Thyroid gland (tissue), 4 donors: Measurements from ENCODE around the gene FAM53A. TPM values are rescaled to one million over a fixed set of nuclear protein-coding genes. Genes with fewer than 3 reads are reported as not detected.

Experiments
- DNase-seq, 2 donors: peaks; one replicate each; pipeline ENCODE4 v3.0.0-alpha.2; 2019
- H3K27ac ChIP-seq, 3 donors: fragments of 200-600 bp; sonication (generic); 1 replicate in 2 of 3; 2 replicates in 1 of 3; pipeline ENCODE4 v1.5.1; 2016 to 2019; ENCODE audit warnings: mild to moderate bottlenecking in 1 of 3, moderate library complexity in 1 of 3
- H3K27me3 ChIP-seq: fragments of 200-600 bp; sonication (generic); one replicate; pipeline ENCODE4 v1.5.1; 2019
- H3K36me3 ChIP-seq, 2 donors: fragments of 200-600 bp; sonication (generic); one replicate each; pipeline ENCODE4 v1.5.1; 2016 to 2019
- H3K4me1 ChIP-seq, 2 donors: fragments of 200-600 bp; sonication (generic); one replicate each; pipeline ENCODE4 v1.5.1; 2017 to 2019
- H3K4me3 ChIP-seq, 3 donors: fragments of 200-600 bp; sonication (generic); replicated peaks in 1 of 3; 1 replicate in 2 of 3; 2 replicates in 1 of 3; pipeline ENCODE4 v1.5.1; 2016; ENCODE audit warnings: mild to moderate bottlenecking in 1 of 3
- H3K9me3 ChIP-seq: fragments of 200-600 bp; sonication (generic); one replicate; pipeline ENCODE4 v1.5.1; 2017
- POLR2A ChIP-seq, 2 donors: fragments of 450-650 bp; IDR thresholded peaks; one replicate each; pipeline ENCODE4 v1.6.1; 2017; ENCODE audit warnings: antibody characterized with exemption in 2 of 2, mild to moderate bottlenecking in 2 of 2, moderate library complexity in 1 of 2
- WGBS, 2 donors: methylation state at CpG; one replicate each; pipeline ENCODE4 v1.1.5; 2017; 5-methylcytosine and 5-hydroxymethylcytosine counted together
- intact Hi-C: fragments of 100-400 bp; cut with DNase I; formaldehyde crosslinking; loops from one replicate; pipeline ENCODE4 v1.15.1; 2023
- total RNA-seq, 4 donors: library from RNA; depleted of rRNA; stranded (reverse); fragments of >200 nt; gene quantifications; one replicate each; pipeline ENCODE4 v1.2.3, GENCODE V29; 2016
- TF ChIP-seq, protein P1 (sequence below), 6 experiments: fragments of 200-600 bp in 3 of 6; fragments of 450-650 bp in 3 of 6; sonication (generic) in 3 of 6; IDR thresholded peaks; one replicate each; pipeline ENCODE4 v1.5.1; 2016 to 2019; ENCODE audit warnings: antibody characterized with exemption in 6 of 6, mild to moderate bottlenecking in 2 of 6, inconsistent platforms in 1 of 6, moderate library complexity in 1 of 6

Gene FAM53A
- total RNA-seq, 4 donors from 2014 or later: 17.5 to 34.9 (median 21.7) TPM

DNA sequence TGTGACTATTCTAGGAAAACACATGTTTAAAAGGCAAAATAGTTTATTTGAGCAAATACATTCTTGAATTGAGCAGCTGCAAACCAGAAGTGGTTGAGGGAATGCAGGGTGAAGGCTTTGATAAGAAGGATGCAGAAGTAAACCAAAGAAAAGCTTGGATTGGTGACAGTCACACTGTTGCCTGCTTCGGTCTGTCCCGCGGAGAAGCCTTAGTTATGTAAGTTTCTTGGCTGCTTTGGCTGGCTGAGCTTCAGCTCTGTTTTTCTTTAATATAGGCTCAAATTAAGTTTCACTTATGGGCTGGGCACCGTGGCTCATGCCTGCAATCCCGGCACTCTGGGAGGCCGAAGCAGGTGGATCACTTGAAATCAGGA is 67.6 kb downstream of the FAM53A start:
- H3K4me1 ChIP-seq: peaks cover 0 to 6% of the 10 kb centered on the region in 2 donors
- TF ChIP-seq, protein P1, sequence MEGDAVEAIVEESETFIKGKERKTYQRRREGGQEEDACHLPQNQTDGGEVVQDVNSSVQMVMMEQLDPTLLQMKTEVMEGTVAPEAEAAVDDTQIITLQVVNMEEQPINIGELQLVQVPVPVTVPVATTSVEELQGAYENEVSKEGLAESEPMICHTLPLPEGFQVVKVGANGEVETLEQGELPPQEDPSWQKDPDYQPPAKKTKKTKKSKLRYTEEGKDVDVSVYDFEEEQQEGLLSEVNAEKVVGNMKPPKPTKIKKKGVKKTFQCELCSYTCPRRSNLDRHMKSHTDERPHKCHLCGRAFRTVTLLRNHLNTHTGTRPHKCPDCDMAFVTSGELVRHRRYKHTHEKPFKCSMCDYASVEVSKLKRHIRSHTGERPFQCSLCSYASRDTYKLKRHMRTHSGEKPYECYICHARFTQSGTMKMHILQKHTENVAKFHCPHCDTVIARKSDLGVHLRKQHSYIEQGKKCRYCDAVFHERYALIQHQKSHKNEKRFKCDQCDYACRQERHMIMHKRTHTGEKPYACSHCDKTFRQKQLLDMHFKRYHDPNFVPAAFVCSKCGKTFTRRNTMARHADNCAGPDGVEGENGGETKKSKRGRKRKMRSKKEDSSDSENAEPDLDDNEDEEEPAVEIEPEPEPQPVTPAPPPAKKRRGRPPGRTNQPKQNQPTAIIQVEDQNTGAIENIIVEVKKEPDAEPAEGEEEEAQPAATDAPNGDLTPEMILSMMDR (IDR thresholded peaks at IDR 0.05): no peak
- TF ChIP-seq POLR2A (IDR thresholded peaks at IDR 0.05): no peak
- no peak overlapping the region for H3K4me3 ChIP-seq
- peak overlapping the region; percentile 57 to 69 (median 59) for H3K27ac ChIP-seq
- no peaks in the 10 kb centered on the region for H3K9me3 ChIP-seq
- 26 to 40% methylated on average over 6 of the region's 6 CpGs for WGBS, 2 donors
- intact Hi-C loops: no loop called here
- DNase-seq: peak; percentile 39 to 57
- H3K27me3 ChIP-seq: no peaks in the 10 kb centered on the region
- H3K36me3 ChIP-seq: no peaks in the 10 kb centered on the region

DNA sequence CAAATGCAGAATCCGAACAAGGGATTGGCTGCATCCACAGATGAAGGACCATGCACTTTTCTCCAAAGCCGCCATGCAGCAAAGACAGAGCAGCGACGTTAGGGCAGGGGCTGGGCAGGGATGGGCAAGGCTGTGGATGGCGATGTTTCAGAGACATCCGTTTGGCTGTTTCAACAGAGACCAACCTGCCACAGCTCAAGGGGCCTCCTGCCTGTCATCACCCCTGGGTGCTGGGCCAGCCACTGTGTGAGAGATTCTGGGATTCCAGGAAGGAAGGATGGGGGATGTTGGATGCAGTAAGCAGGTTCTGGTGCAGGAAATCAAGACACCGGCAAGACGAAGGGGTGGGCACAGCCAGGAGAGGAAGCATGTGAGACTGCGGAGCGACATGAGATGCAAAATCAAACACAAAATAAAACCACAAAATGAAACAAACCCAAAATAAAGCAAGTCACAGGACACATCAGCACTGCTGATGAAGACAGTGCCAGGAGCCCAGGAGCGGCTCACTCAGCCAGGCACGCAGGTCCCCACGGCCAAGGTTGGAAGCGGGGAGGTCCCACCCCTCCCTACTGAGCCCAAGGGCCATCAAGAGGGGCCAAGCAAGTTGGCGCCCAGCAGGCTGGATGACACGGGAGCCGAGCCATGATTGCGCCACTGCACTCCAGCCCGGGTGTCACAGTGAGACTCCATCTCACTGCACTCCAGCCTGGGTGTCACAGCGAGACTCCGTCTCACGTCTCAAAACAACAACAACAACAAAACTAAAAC is 68.1 kb downstream of the FAM53A start:
- Histone ChIP-seq H3K27me3 (no peaks in the 10 kb centered on the region), H3K9me3 (no peaks in the 10 kb centered on the region), H3K36me3 (no peaks in the 10 kb centered on the region), H3K27ac (peak overlapping the region in 2 of 3 donors; percentile 57 to 59), H3K4me1 (peaks cover 0 to 6% of the 10 kb centered on the region in 2 donors), H3K4me3 (no peak overlapping the region)
- intact Hi-C loops: no loop called here
- DNase-seq: peak; percentile 80
- TF ChIP-seq POLR2A (IDR thresholded peaks at IDR 0.05): no peak
- TF ChIP-seq, protein P1 (IDR thresholded peaks at IDR 0.05): no peak
- WGBS, 2 donors: 51 to 57% methylated on average over 22 of the region's 22 CpGs

DNA sequence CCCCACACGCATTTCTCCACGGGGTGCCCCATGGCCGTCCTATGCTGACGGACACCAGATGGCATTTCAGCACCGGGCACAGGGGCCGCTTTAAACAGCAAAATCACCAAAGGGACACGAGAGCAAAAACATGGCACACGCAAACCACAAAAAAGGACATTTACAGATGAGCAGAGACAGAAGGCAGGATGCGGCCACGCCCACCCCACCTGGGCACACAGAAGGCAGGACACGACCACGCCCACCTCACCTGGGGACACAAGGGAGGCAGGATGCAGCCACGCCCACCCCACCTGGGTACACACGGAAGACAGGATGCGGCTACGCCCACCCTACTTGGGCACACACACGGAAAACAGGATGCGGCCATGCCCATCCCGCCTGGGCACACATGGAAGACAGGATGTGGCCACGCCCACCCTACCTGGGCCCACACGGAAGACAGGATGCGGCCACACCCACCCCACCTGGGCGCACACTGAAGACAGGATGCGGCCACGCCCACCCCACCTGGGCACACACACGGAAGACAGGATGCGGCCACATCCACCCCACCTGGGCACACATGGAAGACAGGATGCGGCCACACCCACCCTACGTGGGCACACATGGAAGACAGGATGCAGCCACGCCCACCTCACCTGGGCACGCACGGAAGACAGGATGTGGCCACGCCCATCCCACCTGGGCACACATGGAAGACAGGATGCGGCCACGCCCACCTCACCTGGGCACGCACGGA is 69.1 kb downstream of the FAM53A start:
- Histone ChIP-seq H3K4me3 (no peak overlapping the region), H3K9me3 (no peaks in the 10 kb centered on the region), H3K27me3 (no peaks in the 10 kb centered on the region), H3K36me3 (no peaks in the 10 kb centered on the region), H3K27ac (no peak overlapping the region), H3K4me1 (peaks cover 0 to 6% of the 10 kb centered on the region in 2 donors)
- 85 to 92% methylated on average over 21 to 29 of the region's 37 CpGs for WGBS, 2 donors
- no peak for TF ChIP-seq POLR2A (IDR thresholded peaks at IDR 0.05)
- TF ChIP-seq, protein P1 (IDR thresholded peaks at IDR 0.05): no peak
- DNase-seq: no peak
- intact Hi-C loops: no loop called here

DNA sequence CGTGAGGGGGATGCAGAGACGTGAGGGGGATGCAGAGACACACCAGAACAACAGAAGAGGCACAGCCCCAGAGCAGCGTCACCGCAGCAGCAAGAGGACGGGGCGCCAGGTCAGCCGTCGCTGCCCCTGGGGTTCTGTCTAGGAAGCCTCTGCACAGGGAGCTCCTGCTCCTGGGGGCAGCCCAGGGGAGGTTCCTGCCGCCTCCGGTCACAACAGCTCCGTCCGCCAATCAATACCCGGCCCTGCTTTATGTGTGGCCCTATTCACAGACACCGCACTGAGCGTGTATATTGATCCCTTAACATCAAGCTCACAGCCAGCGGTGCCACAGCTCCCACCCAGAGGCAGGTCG is 69.6 kb downstream of the FAM53A start:
- TF ChIP-seq POLR2A (IDR thresholded peaks at IDR 0.05): no peak
- TF ChIP-seq, protein P1 (IDR thresholded peaks at IDR 0.05): no peak
- Histone ChIP-seq H3K9me3 (no peaks in the 10 kb centered on the region), H3K4me3 (no peak overlapping the region), H3K4me1 (peaks cover 0 to 6% of the 10 kb centered on the region in 2 donors), H3K27ac (no peak overlapping the region), H3K36me3 (no peaks in the 10 kb centered on the region), H3K27me3 (no peaks in the 10 kb centered on the region)
- WGBS, 2 donors: 87 to 88% methylated on average over 12 to 13 of the region's 17 CpGs
- intact Hi-C loops: no loop called here
- DNase-seq: no peak

DNA sequence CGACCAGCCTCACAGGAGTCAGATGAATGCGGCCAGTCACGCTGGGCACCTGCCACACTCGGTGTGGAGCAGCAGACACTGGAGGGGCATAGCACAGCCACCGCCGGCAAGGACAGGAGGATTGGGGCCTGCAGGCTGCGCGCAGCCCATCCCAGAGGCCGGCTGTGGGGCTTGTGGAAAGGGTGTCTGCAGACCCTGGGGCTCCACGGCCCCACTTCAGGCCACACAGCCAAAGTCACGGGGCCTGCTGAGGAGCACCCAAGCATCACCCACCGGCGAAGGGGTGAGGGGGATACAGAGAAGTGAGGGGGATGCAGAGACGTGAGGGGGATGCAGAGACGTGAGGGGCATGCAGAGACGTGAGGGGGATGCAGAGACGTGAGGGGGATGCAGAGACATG is 70.1 kb downstream of the FAM53A start:
- H3K27me3 ChIP-seq: no peaks in the 10 kb centered on the region
- 86 to 94% methylated on average over 6 to 14 of the region's 17 CpGs for WGBS, 2 donors
- no peak for DNase-seq
- TF ChIP-seq, protein P1 (IDR thresholded peaks at IDR 0.05): no peak
- TF ChIP-seq POLR2A (IDR thresholded peaks at IDR 0.05): no peak
- H3K4me3 ChIP-seq: no peak overlapping the region
- H3K4me1 ChIP-seq: peaks cover 0 to 6% of the 10 kb centered on the region in 2 donors
- no peak overlapping the region for H3K27ac ChIP-seq
- H3K9me3 ChIP-seq: no peaks in the 10 kb centered on the region
- intact Hi-C loops: no loop called here
- H3K36me3 ChIP-seq: no peaks in the 10 kb centered on the region
